GM23338 (cell line): Measurements from ENCODE around the gene ABI3. TPM values are rescaled to one million over a fixed set of nuclear protein-coding genes. Genes with fewer than 3 reads are reported as not detected.

Source experiments
- ATAC-seq: fragments of 200-7000 bp; cut with Tn5 transposase; 3 replicates; pipeline ENCODE4 v1.9.1; 2020
- DNase-seq: peaks from one replicate; pipeline ENCODE4 v3.0.0-alpha.2; 2015; ENCODE audit warnings: low spot score
- H2AFZ ChIP-seq: fragments of 200-600 bp; sonication (generic); 2 replicates; pipeline ENCODE4 v1.8.0; 2016; ENCODE audit warnings: antibody characterized with exemption, mild to moderate bottlenecking, moderate library complexity
- H3F3A ChIP-seq: fragments of 200-600 bp; sonication (generic); replicated peaks from 2 replicates; pipeline ENCODE4 v1.8.0; 2017; ENCODE audit warnings: antibody characterized with exemption, mixed run types, low read depth
- H3K27ac ChIP-seq: fragments of 200-600 bp; sonication (generic); 2 replicates; pipeline ENCODE4 v1.6.1; 2016; ENCODE audit warnings: low read depth
- H3K27me3 ChIP-seq: fragments of 200-600 bp; sonication (generic); 2 replicates; pipeline ENCODE4 v1.8.0; 2016; ENCODE audit warnings: mild to moderate bottlenecking, mixed run types, moderate library complexity; ENCODE audit not compliant: insufficient read depth
- H3K36me3 ChIP-seq: fragments of 200-600 bp; sonication (generic); 2 replicates; pipeline ENCODE4 v1.8.0; 2016; ENCODE audit warnings: mild to moderate bottlenecking; ENCODE audit not compliant: insufficient read depth
- H3K4me1 ChIP-seq: fragments of 200-600 bp; sonication (generic); 2 replicates; pipeline ENCODE4 v1.8.0; 2016; ENCODE audit warnings: mild to moderate bottlenecking, moderate library complexity; ENCODE audit not compliant: insufficient read depth
- H3K4me2 ChIP-seq: fragments of 200-600 bp; sonication (generic); 2 replicates; pipeline ENCODE4 v1.7.1; 2017; ENCODE audit warnings: mixed run types
- H3K4me3 ChIP-seq: fragments of 200-600 bp; sonication (generic); 2 replicates; pipeline ENCODE4 v1.6.1; 2016; ENCODE audit warnings: mixed run types
- H3K79me2 ChIP-seq: fragments of 200-600 bp; sonication (generic); replicated peaks from 2 replicates; pipeline ENCODE4 v1.8.0; 2017; ENCODE audit warnings: mild to moderate bottlenecking; ENCODE audit not compliant: insufficient read depth
- H3K9me2 ChIP-seq: fragments of 200-600 bp; sonication (generic); 2 replicates; pipeline ENCODE4 v1.8.0; 2017; ENCODE audit not compliant: insufficient read depth
- H4K20me1 ChIP-seq: fragments of 200-600 bp; sonication (generic); replicated peaks from 2 replicates; pipeline ENCODE4 v1.8.0; 2017; ENCODE audit warnings: mild to moderate bottlenecking; ENCODE audit not compliant: insufficient read depth
- H3K27ac Mint-ChIP-seq: 2 replicates; pipeline ENCODE4 v1.8.0; 2020; ENCODE audit warnings: inconsistent platforms, mild to moderate bottlenecking, moderate library complexity, mixed read lengths
- H3K27me3 Mint-ChIP-seq: 3 replicates; pipeline ENCODE4 v1.8.0; 2022; ENCODE audit warnings: low read depth, mild to moderate bottlenecking, moderate library complexity, mixed read lengths, inconsistent platforms; ENCODE audit not compliant: insufficient read depth, poor library complexity
- H3K36me3 Mint-ChIP-seq: 3 replicates; pipeline ENCODE4 v1.8.0; 2021; ENCODE audit warnings: low read depth, mild to moderate bottlenecking, inconsistent platforms, moderate library complexity, mixed read lengths
- H3K4me1 Mint-ChIP-seq: 3 replicates; pipeline ENCODE4 v1.8.0; 2020; ENCODE audit warnings: mild to moderate bottlenecking, inconsistent platforms, mixed read lengths
- H3K4me3 Mint-ChIP-seq: 3 replicates; pipeline ENCODE4 v1.8.0; 2021; ENCODE audit warnings: moderate library complexity, mild to moderate bottlenecking, inconsistent platforms, mixed read lengths
- H3K9me3 Mint-ChIP-seq: 3 replicates; pipeline ENCODE4 v1.8.0; 2020; ENCODE audit warnings: moderate library complexity, mild to moderate bottlenecking, inconsistent platforms, mixed read lengths
- CREB1 ChIP-seq: fragments of 250-450 bp; sonication (Bioruptor Pico); IDR thresholded peaks from 2 replicates; pipeline ENCODE4 v1.5.0; 2020; ENCODE audit warnings: low read depth, mild to moderate bottlenecking, moderate library complexity
- EZH2 ChIP-seq: fragments of 200-600 bp; sonication (generic); IDR thresholded peaks from one replicate; pipeline ENCODE4 v1.8.0; 2017; ENCODE audit warnings: antibody characterized with exemption, mild to moderate bottlenecking, low read depth; ENCODE audit not compliant: unreplicated experiment
- EZH2phosphoT487 ChIP-seq: fragments of 200-600 bp; sonication (generic); IDR thresholded peaks from one replicate; pipeline ENCODE4 v1.8.1; 2018; ENCODE audit warnings: antibody characterized with exemption; ENCODE audit not compliant: unreplicated experiment
- JUNB ChIP-seq: IDR thresholded peaks from one replicate; pipeline ENCODE4 v1.6.1; 2016; ENCODE audit warnings: antibody characterized with exemption; ENCODE audit not compliant: unreplicated experiment
- NANOG ChIP-seq: IDR thresholded peaks from 2 replicates; pipeline ENCODE4 v1.6.1; 2016; ENCODE audit warnings: antibody characterized with exemption, borderline replicate concordance
- POLR2AphosphoS5 ChIP-seq: IDR thresholded peaks from 2 replicates; pipeline ENCODE4 v1.6.1; 2016; ENCODE audit warnings: antibody characterized with exemption, low read depth
- STAT1 ChIP-seq: IDR thresholded peaks from one replicate; pipeline ENCODE4 v1.6.1; 2016; ENCODE audit warnings: antibody characterized with exemption; ENCODE audit not compliant: unreplicated experiment
- ZNF114 ChIP-seq: fragments of 250-450 bp; sonication (Bioruptor Pico); IDR thresholded peaks from 2 replicates; pipeline ENCODE4 v1.5.0; 2020; ENCODE audit warnings: mild to moderate bottlenecking, moderate library complexity
- ZNF331 ChIP-seq: fragments of 250-450 bp; sonication (Bioruptor Pico); IDR thresholded peaks from 2 replicates; pipeline ENCODE4 v1.5.0; 2020; ENCODE audit warnings: low read depth, mild to moderate bottlenecking, moderate library complexity
- polyA plus RNA-seq: library from polyadenylated mRNA; unstranded; fragments of >200 nt; fragmentation: Nextera tagmentation; extraction: Ambion mirVana; gene quantifications from 2 replicates; pipeline ENCODE4 v1.2.1, GENCODE V29; 2016
- total RNA-seq: library from RNA; depleted of rRNA; stranded (reverse); fragments of >200 nt; shearing (Covaris generic); gene quantifications from 2 replicates; pipeline ENCODE4 v1.2.3, GENCODE V29; 2014
- TF ChIP-seq, protein P1 (sequence below): IDR thresholded peaks from one replicate; pipeline ENCODE4 v1.6.1; 2018; ENCODE audit warnings: antibody characterized with exemption; ENCODE audit not compliant: unreplicated experiment
- TF ChIP-seq, protein P2 (sequence below): fragments of 250-450 bp; sonication (Bioruptor Pico); IDR thresholded peaks from 2 replicates; pipeline ENCODE4 v1.5.0; 2020; ENCODE audit warnings: mild to moderate bottlenecking, moderate library complexity
- TF ChIP-seq, protein P3 (sequence below), 2 experiments: fragments of 200-600 bp in 1 of 2; sonication (generic) in 1 of 2; conservative IDR thresholded peaks; 2 replicates each; pipeline versions ENCODE4 v1.5.1 to v1.6.1; 2016 to 2017; ENCODE audit warnings: antibody characterized with exemption in 2 of 2, low read depth in 2 of 2, mild to moderate bottlenecking in 2 of 2, moderate library complexity in 1 of 2
- TF ChIP-seq, protein P4 (sequence below): IDR thresholded peaks from 2 replicates; pipeline ENCODE4 v1.6.1; 2016; ENCODE audit warnings: antibody characterized with exemption

Gene ABI3
- total and polyA plus RNA-seq, 2 experiments from 2014 or later, result 1.8 to 3.0 TPM

DNA sequence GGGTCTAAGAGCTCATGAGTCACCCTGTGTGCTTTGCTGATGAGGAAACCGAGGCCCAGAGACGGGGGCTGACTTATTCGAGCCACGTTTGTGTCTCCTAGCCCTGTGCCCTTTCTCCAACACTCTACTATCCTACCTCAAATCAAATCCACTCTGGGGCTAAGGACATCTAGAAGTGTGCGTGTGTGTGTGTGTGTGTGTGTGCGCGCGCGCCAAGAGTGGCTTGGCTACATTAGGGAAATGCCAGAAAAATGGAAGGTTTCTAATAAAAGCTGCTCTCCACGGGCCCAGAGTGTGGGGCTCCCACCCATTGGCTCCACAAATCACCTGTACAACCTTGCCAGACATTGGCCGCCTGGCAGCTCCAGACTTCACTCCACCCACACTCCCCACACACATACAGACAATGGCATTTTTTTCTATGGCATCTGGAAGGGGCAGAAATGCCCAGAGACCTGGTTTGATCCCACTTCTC, 50.3 kb downstream of the ABI3 start:
- TF ChIP-seq, protein P1, sequence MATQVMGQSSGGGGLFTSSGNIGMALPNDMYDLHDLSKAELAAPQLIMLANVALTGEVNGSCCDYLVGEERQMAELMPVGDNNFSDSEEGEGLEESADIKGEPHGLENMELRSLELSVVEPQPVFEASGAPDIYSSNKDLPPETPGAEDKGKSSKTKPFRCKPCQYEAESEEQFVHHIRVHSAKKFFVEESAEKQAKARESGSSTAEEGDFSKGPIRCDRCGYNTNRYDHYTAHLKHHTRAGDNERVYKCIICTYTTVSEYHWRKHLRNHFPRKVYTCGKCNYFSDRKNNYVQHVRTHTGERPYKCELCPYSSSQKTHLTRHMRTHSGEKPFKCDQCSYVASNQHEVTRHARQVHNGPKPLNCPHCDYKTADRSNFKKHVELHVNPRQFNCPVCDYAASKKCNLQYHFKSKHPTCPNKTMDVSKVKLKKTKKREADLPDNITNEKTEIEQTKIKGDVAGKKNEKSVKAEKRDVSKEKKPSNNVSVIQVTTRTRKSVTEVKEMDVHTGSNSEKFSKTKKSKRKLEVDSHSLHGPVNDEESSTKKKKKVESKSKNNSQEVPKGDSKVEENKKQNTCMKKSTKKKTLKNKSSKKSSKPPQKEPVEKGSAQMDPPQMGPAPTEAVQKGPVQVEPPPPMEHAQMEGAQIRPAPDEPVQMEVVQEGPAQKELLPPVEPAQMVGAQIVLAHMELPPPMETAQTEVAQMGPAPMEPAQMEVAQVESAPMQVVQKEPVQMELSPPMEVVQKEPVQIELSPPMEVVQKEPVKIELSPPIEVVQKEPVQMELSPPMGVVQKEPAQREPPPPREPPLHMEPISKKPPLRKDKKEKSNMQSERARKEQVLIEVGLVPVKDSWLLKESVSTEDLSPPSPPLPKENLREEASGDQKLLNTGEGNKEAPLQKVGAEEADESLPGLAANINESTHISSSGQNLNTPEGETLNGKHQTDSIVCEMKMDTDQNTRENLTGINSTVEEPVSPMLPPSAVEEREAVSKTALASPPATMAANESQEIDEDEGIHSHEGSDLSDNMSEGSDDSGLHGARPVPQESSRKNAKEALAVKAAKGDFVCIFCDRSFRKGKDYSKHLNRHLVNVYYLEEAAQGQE, result no peak
- TF ChIP-seq EZH2phosphoT487, result no peak
- TF ChIP-seq, protein P2, sequence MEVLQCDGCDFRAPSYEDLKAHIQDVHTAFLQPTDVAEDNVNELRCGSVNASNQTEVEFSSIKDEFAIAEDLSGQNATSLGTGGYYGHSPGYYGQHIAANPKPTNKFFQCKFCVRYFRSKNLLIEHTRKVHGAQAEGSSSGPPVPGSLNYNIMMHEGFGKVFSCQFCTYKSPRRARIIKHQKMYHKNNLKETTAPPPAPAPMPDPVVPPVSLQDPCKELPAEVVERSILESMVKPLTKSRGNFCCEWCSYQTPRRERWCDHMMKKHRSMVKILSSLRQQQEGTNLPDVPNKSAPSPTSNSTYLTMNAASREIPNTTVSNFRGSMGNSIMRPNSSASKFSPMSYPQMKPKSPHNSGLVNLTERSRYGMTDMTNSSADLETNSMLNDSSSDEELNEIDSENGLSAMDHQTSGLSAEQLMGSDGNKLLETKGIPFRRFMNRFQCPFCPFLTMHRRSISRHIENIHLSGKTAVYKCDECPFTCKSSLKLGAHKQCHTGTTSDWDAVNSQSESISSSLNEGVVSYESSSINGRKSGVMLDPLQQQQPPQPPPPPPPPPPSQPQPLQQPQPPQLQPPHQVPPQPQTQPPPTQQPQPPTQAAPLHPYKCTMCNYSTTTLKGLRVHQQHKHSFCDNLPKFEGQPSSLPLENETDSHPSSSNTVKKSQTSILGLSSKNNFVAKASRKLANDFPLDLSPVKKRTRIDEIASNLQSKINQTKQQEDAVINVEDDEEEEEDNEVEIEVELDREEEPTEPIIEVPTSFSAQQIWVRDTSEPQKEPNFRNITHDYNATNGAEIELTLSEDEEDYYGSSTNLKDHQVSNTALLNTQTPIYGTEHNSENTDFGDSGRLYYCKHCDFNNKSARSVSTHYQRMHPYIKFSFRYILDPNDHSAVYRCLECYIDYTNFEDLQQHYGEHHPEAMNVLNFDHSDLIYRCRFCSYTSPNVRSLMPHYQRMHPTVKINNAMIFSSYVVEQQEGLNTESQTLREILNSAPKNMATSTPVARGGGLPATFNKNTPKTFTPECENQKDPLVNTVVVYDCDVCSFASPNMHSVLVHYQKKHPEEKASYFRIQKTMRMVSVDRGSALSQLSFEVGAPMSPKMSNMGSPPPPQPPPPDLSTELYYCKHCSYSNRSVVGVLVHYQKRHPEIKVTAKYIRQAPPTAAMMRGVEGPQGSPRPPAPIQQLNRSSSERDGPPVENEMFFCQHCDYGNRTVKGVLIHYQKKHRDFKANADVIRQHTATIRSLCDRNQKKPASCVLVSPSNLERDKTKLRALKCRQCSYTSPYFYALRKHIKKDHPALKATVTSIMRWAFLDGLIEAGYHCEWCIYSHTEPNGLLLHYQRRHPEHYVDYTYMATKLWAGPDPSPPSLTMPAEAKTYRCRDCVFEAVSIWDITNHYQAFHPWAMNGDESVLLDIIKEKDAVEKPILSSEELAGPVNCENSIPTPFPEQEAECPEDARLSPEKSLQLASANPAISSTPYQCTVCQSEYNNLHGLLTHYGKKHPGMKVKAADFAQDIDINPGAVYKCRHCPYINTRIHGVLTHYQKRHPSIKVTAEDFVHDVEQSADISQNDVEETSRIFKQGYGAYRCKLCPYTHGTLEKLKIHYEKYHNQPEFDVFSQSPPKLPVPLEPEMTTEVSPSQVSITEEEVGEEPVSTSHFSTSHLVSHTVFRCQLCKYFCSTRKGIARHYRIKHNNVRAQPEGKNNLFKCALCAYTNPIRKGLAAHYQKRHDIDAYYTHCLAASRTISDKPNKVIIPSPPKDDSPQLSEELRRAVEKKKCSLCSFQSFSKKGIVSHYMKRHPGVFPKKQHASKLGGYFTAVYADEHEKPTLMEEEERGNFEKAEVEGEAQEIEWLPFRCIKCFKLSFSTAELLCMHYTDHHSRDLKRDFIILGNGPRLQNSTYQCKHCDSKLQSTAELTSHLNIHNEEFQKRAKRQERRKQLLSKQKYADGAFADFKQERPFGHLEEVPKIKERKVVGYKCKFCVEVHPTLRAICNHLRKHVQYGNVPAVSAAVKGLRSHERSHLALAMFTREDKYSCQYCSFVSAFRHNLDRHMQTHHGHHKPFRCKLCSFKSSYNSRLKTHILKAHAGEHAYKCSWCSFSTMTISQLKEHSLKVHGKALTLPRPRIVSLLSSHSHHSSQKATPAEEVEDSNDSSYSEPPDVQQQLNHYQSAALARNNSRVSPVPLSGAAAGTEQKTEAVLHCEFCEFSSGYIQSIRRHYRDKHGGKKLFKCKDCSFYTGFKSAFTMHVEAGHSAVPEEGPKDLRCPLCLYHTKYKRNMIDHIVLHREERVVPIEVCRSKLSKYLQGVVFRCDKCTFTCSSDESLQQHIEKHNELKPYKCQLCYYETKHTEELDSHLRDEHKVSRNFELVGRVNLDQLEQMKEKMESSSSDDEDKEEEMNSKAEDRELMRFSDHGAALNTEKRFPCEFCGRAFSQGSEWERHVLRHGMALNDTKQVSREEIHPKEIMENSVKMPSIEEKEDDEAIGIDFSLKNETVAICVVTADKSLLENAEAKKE (CRISPR knock-in tag), result no peak
- no peak for TF ChIP-seq JUNB
- TF ChIP-seq CREB1 (CRISPR knock-in tag), result no peak
- TF ChIP-seq ZNF114 (CRISPR knock-in tag), result no peak
- TF ChIP-seq, protein P3, sequence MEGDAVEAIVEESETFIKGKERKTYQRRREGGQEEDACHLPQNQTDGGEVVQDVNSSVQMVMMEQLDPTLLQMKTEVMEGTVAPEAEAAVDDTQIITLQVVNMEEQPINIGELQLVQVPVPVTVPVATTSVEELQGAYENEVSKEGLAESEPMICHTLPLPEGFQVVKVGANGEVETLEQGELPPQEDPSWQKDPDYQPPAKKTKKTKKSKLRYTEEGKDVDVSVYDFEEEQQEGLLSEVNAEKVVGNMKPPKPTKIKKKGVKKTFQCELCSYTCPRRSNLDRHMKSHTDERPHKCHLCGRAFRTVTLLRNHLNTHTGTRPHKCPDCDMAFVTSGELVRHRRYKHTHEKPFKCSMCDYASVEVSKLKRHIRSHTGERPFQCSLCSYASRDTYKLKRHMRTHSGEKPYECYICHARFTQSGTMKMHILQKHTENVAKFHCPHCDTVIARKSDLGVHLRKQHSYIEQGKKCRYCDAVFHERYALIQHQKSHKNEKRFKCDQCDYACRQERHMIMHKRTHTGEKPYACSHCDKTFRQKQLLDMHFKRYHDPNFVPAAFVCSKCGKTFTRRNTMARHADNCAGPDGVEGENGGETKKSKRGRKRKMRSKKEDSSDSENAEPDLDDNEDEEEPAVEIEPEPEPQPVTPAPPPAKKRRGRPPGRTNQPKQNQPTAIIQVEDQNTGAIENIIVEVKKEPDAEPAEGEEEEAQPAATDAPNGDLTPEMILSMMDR (conservative IDR thresholded peaks at IDR 0.05; ENCODE audit: low read depth in 2 of 2), result no peak
- TF ChIP-seq POLR2AphosphoS5, result no peak
- TF ChIP-seq EZH2, result no peak
- TF ChIP-seq NANOG, result no peak
- TF ChIP-seq, protein P4, sequence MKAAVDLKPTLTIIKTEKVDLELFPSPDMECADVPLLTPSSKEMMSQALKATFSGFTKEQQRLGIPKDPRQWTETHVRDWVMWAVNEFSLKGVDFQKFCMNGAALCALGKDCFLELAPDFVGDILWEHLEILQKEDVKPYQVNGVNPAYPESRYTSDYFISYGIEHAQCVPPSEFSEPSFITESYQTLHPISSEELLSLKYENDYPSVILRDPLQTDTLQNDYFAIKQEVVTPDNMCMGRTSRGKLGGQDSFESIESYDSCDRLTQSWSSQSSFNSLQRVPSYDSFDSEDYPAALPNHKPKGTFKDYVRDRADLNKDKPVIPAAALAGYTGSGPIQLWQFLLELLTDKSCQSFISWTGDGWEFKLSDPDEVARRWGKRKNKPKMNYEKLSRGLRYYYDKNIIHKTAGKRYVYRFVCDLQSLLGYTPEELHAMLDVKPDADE, result no peak
- no peak for TF ChIP-seq STAT1
- no peak for TF ChIP-seq ZNF331 (CRISPR knock-in tag)
- ATAC-seq, result no peak
- peaks cover 24% of the 10 kb centered on the region for H3K27me3 ChIP-seq

More for the DNA sequence above, 50.3 kb downstream of the ABI3 start:
- H3K27ac ChIP-seq, result no peak overlapping the region
- H3K79me2 ChIP-seq, result no peaks in the 10 kb centered on the region
- Mint-ChIP-seq H3K4me1 (peaks cover 5% of the 10 kb centered on the region), H3K4me3 (peak overlapping the region; percentile 71), H3K9me3 (no peaks in the 10 kb centered on the region), H3K36me3 (no peaks in the 10 kb centered on the region), H3K27me3 (peaks cover 28% of the 10 kb centered on the region), H3K27ac (no peak overlapping the region)
- no peaks in the 10 kb centered on the region for H3K4me1 ChIP-seq
- no peaks in the 10 kb centered on the region for H3K36me3 ChIP-seq
- no peaks in the 10 kb centered on the region for H4K20me1 ChIP-seq
- H3K9me2 ChIP-seq, result no peaks in the 10 kb centered on the region
- no peaks in the 10 kb centered on the region for H3F3A ChIP-seq
- peak overlapping the region; percentile 98 for H2AFZ ChIP-seq
- H3K4me2 ChIP-seq, result peak overlapping the region; percentile 92
- H3K4me3 ChIP-seq, result peak overlapping the region; percentile 72
- no peak for DNase-seq
